Mucosa of stomach (tissue), 1 donor: ENCODE measurements around the gene RRP1B.
A peak's percentile ranks its signal among the peaks of the same experiment; 100 is the strongest.
"Not testable (repeated sequence)": the region's sequence is repeated elsewhere in the genome, so short reads cannot be mapped to it uniquely, and the experiment has no call there.

Experiments used
- H3K27me3 ChIP-seq: one replicate; pipeline ENCODE4 v1.7.0; 2013; ENCODE audit warnings: mild to moderate bottlenecking, low read length; ENCODE audit not compliant: control insufficient read depth, insufficient read depth
- H3K36me3 ChIP-seq: one replicate; pipeline ENCODE4 v1.7.0; 2013; ENCODE audit warnings: low read length; ENCODE audit not compliant: control insufficient read depth, insufficient read depth
- H3K4me1 ChIP-seq: one replicate; pipeline ENCODE4 v1.7.0; 2013; ENCODE audit warnings: mild to moderate bottlenecking, low read length; ENCODE audit not compliant: control insufficient read depth, insufficient read depth
- H3K4me3 ChIP-seq: one replicate; pipeline ENCODE4 v1.7.0; 2013; ENCODE audit warnings: low read length
- H3K9ac ChIP-seq: one replicate; pipeline ENCODE4 v1.7.0; 2013; ENCODE audit warnings: mild to moderate bottlenecking, low read length, moderate library complexity
- H3K9me3 ChIP-seq: one replicate; pipeline ENCODE4 v1.7.0; 2013; ENCODE audit warnings: mild to moderate bottlenecking, low read length, moderate library complexity; ENCODE audit not compliant: control insufficient read depth
- donor health status: Pancreatic carcinoma.

Gene RRP1B

GRCh38 chr21:43645136-43645891, 14.0 kb upstream of the RRP1B start:
- H3K4me3 ChIP-seq: no peak overlapping the region

GRCh38 chr21:43645976-43646375, 13.4 kb upstream of the RRP1B start:
- Histone ChIP-seq H3K9ac (no peak overlapping the region), H3K36me3 (no peaks in the 10 kb centered on the region), H3K9me3 (no peaks in the 10 kb centered on the region), H3K4me1 (peaks cover 19% of the 10 kb centered on the region), H3K27me3 (no peaks in the 10 kb centered on the region), H3K4me3 (no peak overlapping the region)

More at GRCh38 chr21:43645136-43645891, 14.0 kb upstream of the RRP1B start:
- H3K9ac ChIP-seq: no peak overlapping the region
- no peaks in the 10 kb centered on the region for H3K27me3 ChIP-seq
- H3K4me1 ChIP-seq: peaks cover 21% of the 10 kb centered on the region
- no peaks in the 10 kb centered on the region for H3K36me3 ChIP-seq
- H3K9me3 ChIP-seq: no peaks in the 10 kb centered on the region

GRCh38 chr21:43646550-43647260, 12.7 kb upstream of the RRP1B start:
- Histone ChIP-seq H3K4me3 (no peak overlapping the region), H3K36me3 (no peaks in the 10 kb centered on the region), H3K9ac (no peak overlapping the region), H3K4me1 (peaks cover 14% of the 10 kb centered on the region), H3K27me3 (no peaks in the 10 kb centered on the region), H3K9me3 (no peaks in the 10 kb centered on the region)

GRCh38 chr21:43648171-43648570, 11.2 kb upstream of the RRP1B start:
- Histone ChIP-seq H3K27me3 (no peaks in the 10 kb centered on the region), H3K36me3 (no peaks in the 10 kb centered on the region), H3K9ac (no peak overlapping the region), H3K4me1 (peaks cover 14% of the 10 kb centered on the region), H3K4me3 (no peak overlapping the region), H3K9me3 (no peaks in the 10 kb centered on the region)

- not testable (repeated sequence) for H3K36me3 ChIP-seq, H3K9ac ChIP-seq, H3K27me3 ChIP-seq, H3K4me1 ChIP-seq, H3K4me3 ChIP-seq, H3K9me3 ChIP-seq
Observed at GRCh38 chr21:43651926-43652325, 7.4 kb upstream of the RRP1B start.

GRCh38 chr21:43652616-43653015, 6.7 kb upstream of the RRP1B start:
- Histone ChIP-seq H3K4me3 (no peak overlapping the region), H3K9ac (no peak overlapping the region), H3K9me3 (no peaks in the 10 kb centered on the region), H3K36me3 (no peaks in the 10 kb centered on the region), H3K27me3 (no peaks in the 10 kb centered on the region), H3K4me1 (no peaks in the 10 kb centered on the region)

GRCh38 chr21:43653626-43654025, 5.7 kb upstream of the RRP1B start:
- H3K9ac ChIP-seq: no peak overlapping the region
- H3K4me1 ChIP-seq: no peaks in the 10 kb centered on the region
- H3K4me3 ChIP-seq: no peak overlapping the region
- no peaks in the 10 kb centered on the region for H3K27me3 ChIP-seq
- no peaks in the 10 kb centered on the region for H3K36me3 ChIP-seq
- no peaks in the 10 kb centered on the region for H3K9me3 ChIP-seq

- H3K9me3 ChIP-seq: no peaks in the 10 kb centered on the region
- H3K4me1 ChIP-seq: peaks cover 5% of the 10 kb centered on the region
- H3K9ac ChIP-seq: no peak overlapping the region
- H3K4me3 ChIP-seq: no peak overlapping the region
- no peaks in the 10 kb centered on the region for H3K36me3 ChIP-seq
- H3K27me3 ChIP-seq: no peaks in the 10 kb centered on the region
Observed at GRCh38 chr21:43654806-43655489, 4.4 kb upstream of the RRP1B start.

GRCh38 chr21:43657355-43658087, 1.8 kb upstream of the RRP1B start:
- Histone ChIP-seq H3K27me3 (no peaks in the 10 kb centered on the region), H3K36me3 (no peaks in the 10 kb centered on the region), H3K9me3 (no peaks in the 10 kb centered on the region), H3K4me3 (no peak overlapping the region), H3K9ac (no peak overlapping the region), H3K4me1 (peaks cover 12% of the 10 kb centered on the region)

GRCh38 chr21:43658088-43658741, 1.1 kb upstream of the RRP1B start:
- H3K9ac ChIP-seq: no peak overlapping the region
- no peak overlapping the region for H3K4me3 ChIP-seq
- H3K36me3 ChIP-seq: no peaks in the 10 kb centered on the region
- H3K9me3 ChIP-seq: no peaks in the 10 kb centered on the region
- no peaks in the 10 kb centered on the region for H3K27me3 ChIP-seq
- H3K4me1 ChIP-seq: peaks cover 12% of the 10 kb centered on the region

- Histone ChIP-seq H3K4me1 (peaks cover 12% of the 10 kb centered on the region), H3K4me3 (no peak overlapping the region), H3K36me3 (no peaks in the 10 kb centered on the region), H3K9me3 (no peaks in the 10 kb centered on the region), H3K9ac (peak overlapping the region; percentile 84), H3K27me3 (no peaks in the 10 kb centered on the region)
Observed at GRCh38 chr21:43658769-43659135, 608 bp upstream of the RRP1B start.
